ENCODE measurements around the gene TUFM.
A peak's percentile ranks its signal among the peaks of the same experiment; 100 is the strongest.
"Not testable (repeated sequence)": the region's sequence is repeated elsewhere in the genome, so short reads cannot be mapped to it uniquely, and the experiment has no call there.

The TUFM gene

DNA sequence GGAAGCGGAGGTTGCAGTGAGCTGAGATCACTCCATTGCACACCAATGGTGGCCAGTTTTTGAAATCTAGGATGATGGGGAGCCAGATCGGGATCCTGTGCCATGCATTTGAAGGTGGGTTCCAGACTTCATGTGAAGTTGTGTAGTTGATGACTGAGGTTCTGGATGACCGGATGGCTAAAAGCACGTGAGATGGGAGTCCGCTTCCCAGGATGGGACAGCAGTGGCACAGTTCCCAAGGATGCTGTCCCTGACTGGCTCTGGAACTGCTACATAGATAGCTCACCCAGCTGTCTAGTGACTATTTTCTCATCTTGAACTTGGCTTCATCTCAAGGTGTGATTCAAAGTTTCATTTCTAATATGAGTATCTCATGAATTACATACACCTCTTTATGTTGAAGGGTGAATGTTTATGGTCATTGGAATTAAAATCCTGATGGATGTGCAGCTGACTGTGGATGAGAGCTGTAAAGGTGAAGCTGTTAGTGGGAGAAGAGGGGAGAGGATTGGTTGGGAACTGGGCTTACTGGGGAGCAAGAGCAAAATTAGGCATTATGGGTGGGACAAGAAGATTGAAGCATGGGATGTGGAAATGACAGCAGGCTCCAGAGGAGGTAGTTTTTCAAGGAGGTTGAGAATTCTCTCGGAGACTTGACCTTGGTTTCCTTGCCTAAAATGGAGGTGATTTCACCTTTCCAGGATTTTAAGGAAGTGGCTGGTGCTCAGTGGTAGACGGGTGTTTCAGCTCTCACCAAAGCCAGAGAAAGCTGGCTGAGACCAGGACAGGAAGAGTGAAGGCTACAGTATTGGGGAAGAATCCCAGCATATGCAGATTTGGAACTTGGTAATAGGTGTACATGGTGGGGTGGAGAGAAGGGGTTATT, 8.2 kb downstream of the TUFM start:
- no peak for DNase-seq

DNA sequence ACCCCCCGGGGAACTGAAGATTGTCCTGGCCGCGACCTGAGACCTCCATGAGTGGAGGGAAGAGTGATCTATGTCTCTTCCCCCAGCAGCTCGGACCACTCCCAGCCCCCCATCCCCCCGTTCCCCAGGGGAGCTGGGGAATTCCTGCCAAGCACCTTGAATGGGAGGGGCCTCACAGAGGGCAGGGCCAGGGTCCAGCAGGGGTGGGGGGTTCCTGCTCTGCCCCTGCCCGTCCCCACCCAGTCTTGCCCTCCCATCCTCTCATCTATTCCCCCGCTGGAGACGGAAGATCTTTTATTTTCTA, 9.4 kb downstream of the TUFM start:
- no peak for DNase-seq

DNA sequence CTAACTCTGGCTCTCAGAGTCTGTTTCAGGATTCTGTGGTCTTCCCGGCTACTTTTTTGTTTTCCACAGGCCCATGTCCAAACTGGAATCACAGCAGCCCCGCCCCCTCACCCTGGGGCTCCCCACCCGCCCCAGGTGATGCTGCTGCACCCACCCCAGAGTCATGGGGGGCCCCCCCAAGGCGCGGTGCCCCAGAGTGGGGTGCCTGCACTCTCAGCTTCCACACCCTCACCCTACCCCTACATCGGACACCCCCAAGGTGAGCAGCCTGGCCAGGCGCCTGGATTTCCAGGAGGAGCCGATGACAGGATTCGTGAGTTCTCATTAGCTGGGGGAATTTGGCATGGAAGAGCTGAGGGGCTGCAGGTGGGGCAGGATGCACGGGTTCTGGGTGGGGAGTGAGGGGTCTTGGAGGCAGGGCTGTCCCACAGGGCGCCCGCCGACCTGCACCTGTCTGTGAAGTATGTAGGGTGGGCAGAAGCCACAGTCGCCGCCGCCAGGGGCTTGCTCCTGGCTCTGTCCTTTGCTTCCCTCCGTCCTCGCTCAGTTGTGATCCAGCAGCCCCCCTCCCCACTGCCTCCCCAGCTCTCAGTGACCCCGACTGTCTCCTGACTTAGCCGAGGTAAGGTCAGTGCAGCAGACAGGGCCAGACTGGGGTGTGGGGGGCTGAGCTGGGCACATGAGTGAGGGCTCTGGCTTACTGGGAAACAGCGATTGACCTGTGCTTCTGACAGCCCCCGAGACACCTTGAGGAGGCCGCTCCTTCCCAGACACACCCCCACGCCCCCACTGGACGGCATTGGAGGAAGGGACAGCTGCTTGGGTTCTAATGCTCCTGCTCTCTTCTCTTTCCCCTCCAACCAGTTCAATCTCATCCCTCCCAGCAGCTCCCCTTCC, 10.0 kb downstream of the TUFM start:
- no peak for DNase-seq

DNA sequence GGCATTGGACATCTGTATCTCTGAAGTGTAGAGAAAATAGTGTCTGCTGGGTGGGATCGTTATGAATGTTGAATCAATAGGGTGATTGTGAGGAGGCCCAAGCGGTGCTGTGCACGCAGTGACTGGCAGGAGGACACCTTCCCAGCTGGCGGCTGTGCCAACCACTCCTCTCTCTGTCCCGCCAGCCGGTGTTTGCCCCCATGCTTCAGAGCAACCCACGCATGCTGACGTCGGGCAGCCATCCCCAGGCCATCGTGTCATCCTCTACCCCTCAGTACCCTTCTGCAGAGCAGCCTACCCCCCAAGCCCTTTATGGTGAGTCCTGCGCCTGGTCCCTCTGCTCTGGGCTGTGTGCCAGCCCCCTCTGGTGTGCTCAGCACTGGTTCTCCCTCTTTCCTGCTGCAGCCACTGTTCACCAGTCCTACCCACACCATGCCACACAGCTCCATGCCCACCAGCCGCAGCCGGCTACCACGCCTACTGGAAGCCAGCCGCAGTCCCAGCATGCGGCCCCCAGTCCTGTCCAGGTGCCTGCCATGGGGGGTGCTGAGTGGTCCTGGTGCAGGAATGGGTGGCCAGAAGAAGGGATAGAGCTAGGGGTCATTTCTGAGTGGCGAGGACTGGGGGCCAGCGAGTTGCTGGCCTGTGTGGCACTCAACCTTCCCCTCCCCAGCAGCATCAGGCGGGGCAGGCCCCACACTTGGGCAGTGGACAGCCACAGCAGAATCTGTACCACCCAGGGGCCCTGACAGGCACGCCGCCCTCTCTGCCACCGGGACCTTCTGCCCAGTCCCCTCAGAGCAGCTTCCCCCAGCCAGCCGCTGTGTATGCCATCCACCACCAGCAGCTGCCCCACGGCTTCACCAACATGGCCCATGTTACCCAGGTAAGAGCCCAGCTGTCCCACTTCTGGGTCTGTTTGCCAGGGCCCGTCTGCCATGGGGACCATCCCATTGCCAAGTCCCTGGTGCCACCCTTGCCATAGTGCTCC, 11.0 kb downstream of the TUFM start:
- DNase-seq: no peak

DNA sequence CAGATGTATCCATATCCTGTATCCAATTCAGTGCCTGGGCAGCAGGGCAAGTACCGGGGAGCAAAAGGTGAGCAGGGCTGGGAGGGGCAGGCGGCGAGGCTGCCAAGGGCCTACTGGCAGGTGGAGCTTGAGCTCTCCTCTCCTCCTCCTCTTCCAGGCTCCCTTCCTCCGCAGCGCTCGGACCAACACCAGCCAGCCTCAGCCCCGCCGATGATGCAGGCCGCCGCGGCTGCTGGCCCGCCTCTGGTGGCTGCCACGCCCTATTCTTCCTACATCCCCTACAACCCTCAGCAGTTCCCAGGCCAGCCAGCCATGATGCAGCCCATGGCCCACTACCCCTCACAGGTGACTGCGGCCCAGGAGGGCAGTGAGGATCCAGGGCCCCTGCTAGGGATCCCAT, 11.8 kb downstream of the TUFM start:
- no peak for DNase-seq

DNA sequence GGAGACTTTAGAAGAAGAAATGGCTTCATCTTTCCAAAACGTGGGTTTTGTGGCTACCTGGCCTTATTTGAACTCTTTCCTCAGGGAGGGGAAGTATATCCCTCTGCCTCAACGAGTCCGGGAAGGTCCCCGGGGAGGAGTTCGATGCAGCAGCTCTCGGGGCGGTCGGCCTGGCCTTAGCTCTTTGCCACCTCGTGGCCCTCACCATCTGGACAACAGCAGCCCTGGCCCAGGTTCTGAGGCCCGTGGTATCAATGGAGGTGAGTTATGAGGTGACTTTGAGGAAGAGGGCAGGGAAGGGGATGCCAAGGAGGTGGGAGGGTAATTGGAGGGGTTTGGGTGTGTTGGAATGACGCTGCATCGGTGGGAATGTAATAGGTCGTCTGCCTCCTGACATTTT, 15.6 kb downstream of the TUFM start:
- no peak for DNase-seq

DNA sequence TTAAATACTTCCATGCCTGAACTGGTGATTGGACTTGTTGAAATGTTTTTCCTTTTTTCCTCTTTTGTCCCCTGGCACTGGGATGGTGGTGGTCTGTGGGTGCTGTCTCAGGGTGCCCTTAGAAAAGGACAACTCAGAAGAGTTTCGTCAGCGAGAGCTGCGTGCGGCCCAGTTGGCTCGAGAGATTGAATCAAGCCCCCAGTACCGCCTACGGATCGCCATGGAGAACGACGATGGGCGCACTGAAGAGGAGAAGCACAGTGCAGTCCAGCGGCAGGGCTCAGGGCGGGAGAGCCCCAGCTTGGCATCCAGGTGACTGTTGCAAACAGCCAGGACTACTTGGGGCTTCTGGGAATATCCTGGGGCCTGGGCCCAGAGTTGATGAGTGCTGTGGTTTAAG, 16.4 kb downstream of the TUFM start:
- no peak for DNase-seq

DNA sequence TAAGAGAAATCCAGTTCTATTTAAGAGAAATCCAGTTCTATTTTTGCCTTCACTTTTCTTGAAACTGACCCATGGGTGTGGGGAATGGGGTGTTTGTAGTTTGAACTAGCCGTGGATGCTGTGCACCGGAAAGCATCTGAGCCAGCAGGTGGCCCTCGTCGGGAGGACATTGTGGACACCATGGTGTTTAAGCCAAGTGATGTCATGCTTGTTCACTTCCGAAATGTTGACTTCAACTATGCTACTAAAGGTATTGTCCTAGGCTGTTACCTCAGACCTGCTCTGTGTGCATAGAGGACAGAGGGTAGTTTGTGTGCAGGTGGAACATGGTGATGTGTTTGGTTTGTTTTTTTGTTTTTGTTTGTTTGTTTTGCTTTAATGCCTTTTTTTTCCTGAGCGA, 20.0 kb downstream of the TUFM start:
- no peak for DNase-seq

DNA sequence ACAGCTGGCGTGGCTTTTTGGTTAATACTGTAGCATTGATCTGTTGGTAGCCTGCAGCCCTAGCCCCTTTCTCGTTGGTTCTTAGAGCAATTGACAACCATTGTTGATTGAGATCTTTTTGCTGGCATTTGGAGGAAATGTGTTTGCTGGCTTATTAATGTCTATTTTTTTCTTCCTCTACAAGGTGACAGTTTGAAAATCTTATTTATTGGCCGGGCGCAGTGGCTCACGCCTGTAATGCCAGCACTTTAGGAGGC, 21.5 kb downstream of the TUFM start:
- no peak for DNase-seq

DNA sequence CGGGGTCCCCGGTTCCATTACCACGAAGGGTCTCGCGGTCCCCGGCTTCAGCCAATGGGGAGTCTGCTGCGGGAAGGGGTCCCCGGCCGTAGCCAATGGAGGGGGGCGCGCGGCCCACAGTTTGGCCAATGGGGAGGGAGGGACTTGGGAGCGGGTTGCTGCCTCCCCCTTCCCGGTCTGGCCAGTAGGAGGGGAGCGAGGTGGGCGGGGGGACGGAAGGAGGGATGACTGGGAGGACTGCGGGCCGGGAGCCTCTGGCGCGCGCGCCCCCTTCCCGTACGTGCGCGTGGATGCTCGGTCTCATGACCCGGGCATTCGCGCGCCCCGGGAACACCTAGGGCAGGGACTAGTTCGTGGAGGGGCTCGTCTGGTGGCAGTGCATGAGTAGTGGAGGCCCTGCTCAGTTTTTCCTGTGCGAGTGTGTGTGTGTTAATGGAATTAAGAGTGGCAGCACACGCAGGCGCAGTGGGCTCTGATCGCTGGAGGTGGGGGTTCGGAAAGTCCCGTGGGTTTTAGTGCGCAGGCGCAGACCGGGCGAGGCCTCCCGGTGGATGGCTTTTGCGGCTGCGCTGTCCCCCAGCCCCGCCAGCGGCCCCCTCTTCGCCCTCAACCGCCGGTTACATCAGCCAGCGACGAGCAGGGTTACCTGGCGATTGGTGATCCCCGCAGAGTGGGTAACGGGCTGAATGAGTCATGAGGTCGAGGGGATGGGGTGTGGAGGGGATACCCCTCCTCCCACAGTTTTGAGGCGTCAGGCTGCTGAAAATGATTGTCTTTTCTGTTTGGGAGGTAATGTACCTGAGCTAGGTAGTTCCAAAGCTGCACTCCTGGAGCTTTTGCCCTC, 22.1 kb downstream of the TUFM start:
- peak; percentile 94 for DNase-seq

DNA sequence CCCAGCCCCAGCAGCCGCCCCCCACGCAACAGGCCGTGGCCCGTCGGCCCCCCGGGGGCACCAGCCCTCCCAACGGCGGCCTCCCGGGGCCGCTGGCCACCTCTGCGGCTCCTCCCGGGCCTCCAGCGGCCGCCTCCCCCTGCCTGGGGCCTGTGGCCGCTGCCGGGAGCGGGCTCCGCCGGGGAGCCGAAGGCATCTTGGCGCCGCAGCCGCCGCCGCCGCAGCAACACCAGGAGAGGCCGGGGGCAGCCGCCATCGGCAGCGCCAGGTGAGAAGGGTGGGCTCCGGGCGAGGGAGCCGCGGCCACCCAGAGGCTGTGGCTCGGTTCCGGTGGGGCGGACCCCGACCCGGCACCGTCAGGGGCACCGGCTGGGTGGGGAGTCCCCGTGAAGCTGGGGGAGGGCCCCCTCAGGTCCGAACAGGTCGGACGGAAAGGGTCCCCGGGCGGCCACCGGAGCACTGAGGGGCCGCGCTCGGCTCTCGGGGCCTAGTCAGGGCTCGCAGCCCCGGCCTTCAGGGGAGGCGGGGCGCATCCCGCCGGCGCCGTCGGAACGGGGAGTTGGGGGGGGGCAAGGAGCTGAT, 22.8 kb downstream of the TUFM start:
- DNase-seq: no peak

DNA sequence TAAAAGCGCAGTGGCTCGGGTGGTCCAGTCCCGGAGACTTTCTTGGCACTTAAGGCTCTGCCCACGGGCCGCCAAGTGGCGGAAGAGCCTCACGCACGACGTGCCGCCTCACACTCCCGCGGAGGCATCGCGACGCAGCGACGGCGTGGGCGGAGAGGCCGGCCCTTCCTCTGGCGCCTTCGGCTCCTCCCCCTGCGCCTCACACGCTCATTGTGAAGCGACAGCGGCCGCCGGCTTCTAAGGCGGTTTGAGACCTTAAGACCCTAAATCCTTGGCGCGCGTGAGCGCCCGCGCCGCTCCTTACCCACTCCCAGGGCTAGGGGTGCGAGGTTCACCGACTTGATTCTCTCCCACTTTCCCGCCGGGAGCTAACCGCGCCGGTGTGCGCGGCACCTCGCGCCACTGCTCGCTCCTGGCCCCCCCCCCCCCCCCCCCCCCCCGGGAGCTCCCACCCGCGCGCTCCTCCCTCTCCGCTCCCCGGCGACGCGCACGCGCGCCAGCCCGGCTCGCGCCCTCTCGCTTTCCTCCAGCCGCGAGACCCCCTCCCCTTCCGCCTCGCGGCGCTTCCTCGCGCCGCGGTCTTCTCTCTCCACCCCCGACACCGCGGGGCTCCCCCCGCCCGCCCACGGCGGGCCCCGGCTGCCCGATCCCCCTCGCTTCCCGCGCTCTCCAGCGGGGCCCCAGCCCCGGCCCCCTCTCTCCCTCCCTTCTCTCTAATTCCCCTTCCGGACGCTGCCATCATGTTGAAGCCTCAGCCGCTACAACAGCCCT, 23.4 kb downstream of the TUFM start, which contains the start of gene ATXN2L:
ATXN2L (plus strand) TSS at position 480 of the 771 bp plus-strand sequence; CDS start at position 741, 261 bp downstream.
- peak; percentile 77 for DNase-seq

DNA sequence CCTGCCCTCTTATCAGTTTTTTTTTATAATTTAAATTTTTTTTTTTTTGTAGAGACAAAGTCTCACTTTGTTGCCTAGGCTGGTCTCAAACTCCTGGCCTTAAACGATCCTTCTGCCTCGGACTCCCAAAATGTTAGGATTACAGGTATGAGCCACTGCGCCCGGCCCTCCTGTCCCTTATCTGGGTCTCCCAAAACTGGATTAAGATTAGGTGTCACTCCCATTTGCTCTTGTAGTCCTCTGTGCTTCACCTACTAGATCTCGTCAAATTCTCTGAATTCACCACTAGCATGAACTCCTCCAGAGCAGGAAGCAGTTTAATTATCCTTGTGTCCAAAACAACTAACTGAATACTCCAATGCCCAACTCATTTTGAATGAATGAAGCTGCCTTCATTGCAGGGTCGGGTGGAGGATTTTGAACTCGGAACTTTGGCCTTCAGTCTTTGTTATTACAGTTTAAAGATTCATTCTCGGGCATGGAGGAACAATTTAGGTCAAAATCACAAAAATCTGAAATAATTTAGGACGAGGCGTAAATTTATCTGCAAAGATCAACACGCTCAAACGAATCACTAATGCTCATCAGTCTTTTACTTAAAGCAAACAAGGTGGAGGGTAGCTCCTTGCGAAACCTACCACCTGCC, 24.2 kb downstream of the TUFM start:
- no peak for DNase-seq

DNA sequence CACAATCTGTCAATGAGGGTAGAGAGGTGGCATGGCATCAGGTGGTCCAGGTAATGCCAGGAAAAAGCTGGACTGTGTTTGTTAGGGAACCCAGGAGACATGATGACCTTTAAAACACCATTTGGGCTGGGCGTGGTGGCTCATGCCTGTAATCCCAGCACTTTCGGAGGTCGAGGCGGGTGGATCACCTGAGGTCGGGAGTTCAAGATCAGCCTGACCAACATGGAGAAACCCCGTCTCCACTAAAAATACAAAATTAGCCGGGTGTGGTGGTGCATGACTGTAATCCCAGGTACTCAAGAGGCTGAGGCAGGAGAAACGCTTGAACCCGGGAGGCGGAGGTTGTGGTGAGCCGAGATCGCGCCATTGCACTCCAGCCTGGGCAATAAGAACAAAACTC, 25.6 kb downstream of the TUFM start:
- not testable (repeated sequence) for DNase-seq

DNA sequence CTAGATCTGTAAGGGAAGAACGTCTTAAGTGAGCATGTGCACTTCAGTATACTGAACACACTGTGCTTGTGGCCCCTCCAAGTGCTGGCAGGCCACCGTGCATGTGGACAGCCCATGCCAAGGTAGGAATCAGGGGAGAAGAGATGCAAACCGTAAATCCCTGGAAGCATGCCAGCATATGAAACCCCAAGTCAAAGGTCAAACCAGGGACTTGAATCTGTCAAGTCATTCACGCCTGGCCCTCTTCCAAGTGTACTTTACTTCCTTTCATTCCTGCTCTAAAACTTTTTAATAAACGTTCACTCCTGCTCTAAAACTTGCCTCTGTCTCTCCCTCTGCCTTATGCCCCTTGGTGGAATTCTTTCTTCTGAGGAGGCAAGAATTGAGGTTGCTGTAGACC, 26.1 kb downstream of the TUFM start:
- no peak for DNase-seq

DNA sequence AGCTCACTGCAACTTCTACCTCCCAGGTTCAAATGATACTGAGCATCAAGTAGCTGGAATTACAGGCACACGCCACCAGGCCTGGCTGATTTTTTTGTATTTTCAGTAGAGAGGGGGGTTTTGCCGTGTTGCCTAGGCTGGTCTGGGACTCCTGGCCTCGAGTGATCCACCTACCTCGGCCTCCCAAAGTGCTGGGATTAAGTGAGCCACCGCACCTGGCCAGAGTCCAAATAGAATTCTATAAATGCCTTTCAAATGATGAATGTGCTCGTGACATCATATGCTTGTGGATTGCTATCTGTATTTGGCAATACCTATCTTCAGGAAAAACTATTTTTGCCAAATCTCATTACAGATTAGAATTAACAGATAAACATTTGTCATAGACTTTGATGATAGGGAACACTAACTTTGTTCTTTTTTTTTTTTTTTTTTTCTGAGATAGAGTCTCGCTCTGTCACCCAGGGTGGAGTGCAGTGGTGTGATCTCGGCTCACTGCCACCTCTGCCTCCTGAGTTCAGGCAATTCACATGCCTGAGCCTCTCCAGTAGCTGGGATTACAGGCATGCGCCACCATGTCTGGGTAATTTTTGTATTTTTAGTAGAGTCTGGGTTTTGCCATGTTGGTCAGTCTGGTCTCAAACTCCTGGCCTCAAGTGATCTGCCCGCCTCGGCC, 38.6 kb downstream of the TUFM start:
- DNase-seq: not testable (repeated sequence)

DNA sequence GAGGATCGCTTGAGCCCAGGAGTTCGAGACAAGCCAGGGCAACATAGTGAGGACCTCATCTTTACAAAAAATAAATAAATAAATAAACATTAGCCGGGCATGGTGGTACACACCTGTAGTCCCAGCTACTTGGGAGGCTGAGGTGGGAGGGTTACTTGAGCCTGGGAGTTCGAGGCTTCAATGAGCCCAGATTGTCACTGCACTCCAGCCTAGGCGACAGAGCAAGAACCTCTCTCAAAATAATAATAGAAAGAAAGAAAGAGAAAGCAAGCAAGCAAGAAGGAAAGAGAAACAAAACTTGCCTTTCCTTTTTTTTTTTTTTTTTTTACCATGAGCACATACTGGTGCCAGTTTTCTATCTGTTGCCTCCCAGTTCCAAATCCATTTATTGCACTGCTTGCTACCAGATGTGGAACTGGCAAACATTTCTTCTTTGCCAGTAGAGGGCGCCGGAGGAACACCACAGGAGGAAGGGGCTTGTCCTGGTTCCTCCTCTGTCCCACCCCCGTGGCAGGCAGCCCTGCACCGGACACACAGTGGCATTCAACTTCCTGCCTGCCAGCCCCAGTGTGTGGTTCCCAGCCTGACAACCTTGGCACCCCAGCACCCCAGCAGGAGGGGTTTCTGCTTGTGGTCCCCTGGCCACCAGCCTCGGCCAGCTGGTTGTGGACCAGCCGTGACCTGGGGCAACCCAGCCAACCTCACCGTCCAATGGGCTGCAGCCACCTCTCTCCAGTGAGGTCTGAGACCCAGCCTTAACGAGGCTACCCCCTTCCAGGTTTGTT, 43.7 kb downstream of the TUFM start:
- DNase-seq: peak; percentile 28

Data from DMS79 (cell line).